HEK293 (cell line): Measurements from ENCODE around the gene HOXB13.

Experiments used
- CTCF ChIA-PET: fragments of 350-600 bp; formaldehyde crosslinking; extraction: SDS; loops from one replicate; lab custom pipeline; 2021; ENCODE audit warnings: antibody characterized with exemption; lab: Yijun Ruan, JAX
- POLR2A ChIA-PET: fragments of 300-600 bp; formaldehyde crosslinking; extraction: SDS; loops from one replicate; lab custom pipeline; 2020; ENCODE audit warnings: antibody characterized with exemption, inconsistent platforms; lab: Yijun Ruan, JAX
- H3K27ac ChIP-seq: fragments of 200-500 bp; sonication (Bioruptor generic); 2 replicates; pipeline ENCODE4 v1.5.1; 2014; ENCODE audit warnings: low read depth, low read length, control low read depth, inconsistent platforms; ENCODE audit errors: extremely low read depth
- H3K36me3 ChIP-seq, 2 experiments: fragments of 200-500 bp in 1 of 2; sonication (Bioruptor generic) in 1 of 2; 1 replicate in 1 of 2; 2 replicates in 1 of 2; pipeline ENCODE4 v1.5.1; 2014 to 2017; ENCODE audit warnings: inconsistent platforms in 2 of 2, low read length in 2 of 2; ENCODE audit not compliant: control insufficient read depth in 2 of 2, insufficient read depth in 1 of 2
- H3K4me1 ChIP-seq: fragments of 200-500 bp; sonication (Bioruptor generic); 2 replicates; pipeline ENCODE4 v1.5.1; 2014; ENCODE audit warnings: mild to moderate bottlenecking, low read length, inconsistent platforms; ENCODE audit not compliant: control insufficient read depth, insufficient read depth
- H3K4me3 ChIP-seq: 2 replicates; pipeline ENCODE4 v1.5.1; 2011; ENCODE audit warnings: low read depth, mild to moderate bottlenecking, control low read depth, low read length, moderate library complexity
- H3K9me3 ChIP-seq: fragments of 200-500 bp; sonication (Bioruptor generic); 2 replicates; pipeline ENCODE4 v1.5.1; 2014; ENCODE audit warnings: low read depth, low read length, inconsistent platforms; ENCODE audit not compliant: control insufficient read depth, insufficient read depth
- PBX3 ChIP-seq: sonication (generic); formaldehyde crosslinking; IDR thresholded peaks from 2 replicates; pipeline ENCODE4 v1.8.1; 2022; ENCODE audit warnings: mild to moderate bottlenecking, moderate library complexity, missing genetic modification reagents
- PRDM4 ChIP-seq: fragments of 450-650 bp; formaldehyde crosslinking; IDR thresholded peaks from 2 replicates; pipeline ENCODE4 v1.5.1; 2017; ENCODE audit warnings: missing biosample characterization, missing genetic modification characterization
- PRDM6 ChIP-seq: fragments of 450-650 bp; formaldehyde crosslinking; IDR thresholded peaks from 2 replicates; pipeline ENCODE4 v1.5.1; 2017; ENCODE audit warnings: missing biosample characterization, missing genetic modification characterization
- SP7 ChIP-seq: fragments of 450-650 bp; formaldehyde crosslinking; IDR thresholded peaks from 2 replicates; pipeline ENCODE4 v1.5.1; 2016; ENCODE audit warnings: missing biosample characterization, missing genetic modification characterization
- ZBTB49 ChIP-seq: fragments of 450-650 bp; formaldehyde crosslinking; IDR thresholded peaks from 2 replicates; pipeline ENCODE4 v1.5.1; 2016; ENCODE audit warnings: missing biosample characterization, missing genetic modification characterization, low read depth
- ZNF114 ChIP-seq: fragments of 450-650 bp; formaldehyde crosslinking; IDR thresholded peaks from 2 replicates; pipeline ENCODE4 v1.5.0; 2017; ENCODE audit warnings: missing biosample characterization, missing genetic modification characterization
- ZNF146 ChIP-seq: fragments of 450-650 bp; formaldehyde crosslinking; IDR thresholded peaks from 2 replicates; pipeline ENCODE4 v1.5.1; 2016; ENCODE audit warnings: missing biosample characterization, missing genetic modification characterization
- ZNF24 ChIP-seq: fragments of 450-650 bp; formaldehyde crosslinking; IDR thresholded peaks from 2 replicates; pipeline ENCODE4 v1.5.1; 2016; ENCODE audit warnings: missing biosample characterization, missing genetic modification characterization
- ZNF26 ChIP-seq: fragments of 450-650 bp; formaldehyde crosslinking; IDR thresholded peaks from 2 replicates; pipeline ENCODE4 v1.5.1; 2016; ENCODE audit warnings: missing biosample characterization, missing genetic modification characterization
- ZNF274 ChIP-seq, 2 experiments: fragments of 200-500 bp in 1 of 2; fragments of 450-650 bp in 1 of 2; sonication (Bioruptor generic) in 1 of 2; formaldehyde crosslinking in 1 of 2; IDR thresholded peaks; 2 replicates each; pipeline versions ENCODE4 v1.5.1 to v1.6.1; 2014 to 2016; ENCODE audit warnings: borderline replicate concordance in 1 of 2, inconsistent platforms in 1 of 2, low read length in 1 of 2, missing biosample characterization in 1 of 2, missing genetic modification characterization in 1 of 2
- ZNF341 ChIP-seq: fragments of 450-650 bp; formaldehyde crosslinking; IDR thresholded peaks from 2 replicates; pipeline ENCODE4; 2016; ENCODE audit warnings: low read depth, missing biosample characterization, missing genetic modification characterization
- ZNF426 ChIP-seq: fragments of 450-650 bp; formaldehyde crosslinking; IDR thresholded peaks from 2 replicates; pipeline ENCODE4 v1.5.1; 2017; ENCODE audit warnings: missing biosample characterization, missing genetic modification characterization, mild to moderate bottlenecking, inconsistent platforms, moderate library complexity
- ZNF530 ChIP-seq: fragments of 450-650 bp; formaldehyde crosslinking; IDR thresholded peaks from 2 replicates; pipeline ENCODE4 v1.5.1; 2016; ENCODE audit warnings: low read depth, missing biosample characterization, missing genetic modification characterization
- ZNF596 ChIP-seq: fragments of 450-650 bp; IDR thresholded peaks from 2 replicates; pipeline ENCODE4 v1.5.0; 2018; ENCODE audit warnings: missing biosample characterization, mild to moderate bottlenecking, missing genetic modification characterization, moderate library complexity

Gene HOXB13

GRCh38 chr17:48759288-48759687 lies 30.7 kb upstream of the HOXB13 start:
- Histone ChIP-seq H3K4me3 (no peak overlapping the region), H3K27ac (no peak overlapping the region), H3K36me3 (no peaks in the 10 kb centered on the region), H3K9me3 (no peaks in the 10 kb centered on the region), H3K4me1 (no peaks in the 10 kb centered on the region)
- ChIA-PET POLR2A (no interaction called here), CTCF (interaction anchor here (0.6 to 1.7 kb wide), 4 partner anchors 32 to 125 kb away, joined by 3 to 5 read pairs (median 4); no protein-coding TSS in a partner anchor)
- no peak for TF ChIP-seq ZNF274 (IDR thresholded peaks at IDR 0.05; ENCODE audit: low read length)
- no peak for TF ChIP-seq ZNF274 (tag by site-specific recombination; IDR thresholded peaks at IDR 0.05; ENCODE audit: borderline replicate concordance)
- no peak for TF ChIP-seq ZNF530 (tag by site-specific recombination)
- no peak for TF ChIP-seq ZNF146 (tag by site-specific recombination)
- TF ChIP-seq ZNF596 = no peak
- no peak for TF ChIP-seq ZNF26 (tag by site-specific recombination)

- no peaks in the 10 kb centered on the region for H3K9me3 ChIP-seq
- H3K36me3 ChIP-seq = no peaks in the 10 kb centered on the region
- no peak for TF ChIP-seq ZNF114 (tag by site-specific recombination)
- TF ChIP-seq ZNF341 = peak; percentile 25; the same call in 1 of the 2 replicates
- peak; percentile 97 for TF ChIP-seq SP7 (tag by site-specific recombination)
- no peak for TF ChIP-seq ZBTB49 (tag by site-specific recombination)
- TF ChIP-seq PBX3 = no peak
- peak; percentile 73 for TF ChIP-seq PRDM6
- no peak for TF ChIP-seq ZNF24 (tag by site-specific recombination)
- TF ChIP-seq PRDM4 (tag by site-specific recombination) = peak; percentile 77
- TF ChIP-seq ZNF426 (tag by site-specific recombination) = no peak
- TF ChIP-seq, all 188 proteins: peak for 4
- no peaks in the 10 kb centered on the region for H3K4me1 ChIP-seq
- no peak overlapping the region for H3K4me3 ChIP-seq
- ChIA-PET CTCF (interaction anchor here (1.1 to 1.3 kb wide), 3 partner anchors 33 to 121 kb away, joined by 3 to 4 read pairs (median 4); no protein-coding TSS in a partner anchor), POLR2A (interaction anchor here (1.5 kb wide), 1 partner anchor 8 kb away, joined by 4 read pairs; no protein-coding TSS in a partner anchor)
- no peak overlapping the region for H3K27ac ChIP-seq
Measured at GRCh38 chr17:48757524-48757961, 29.0 kb upstream of the HOXB13 start.
